ENCODE measurements around the gene TLE4. TPM values are rescaled to one million over a fixed set of nuclear protein-coding genes. Genes with fewer than 3 reads are reported as not detected.

Gene TLE4
- polyA plus RNA-seq, 1 of the 3 experiments (the other 2 are of a cell fraction), result 40.4 TPM

- TF ChIP-seq, protein P1, sequence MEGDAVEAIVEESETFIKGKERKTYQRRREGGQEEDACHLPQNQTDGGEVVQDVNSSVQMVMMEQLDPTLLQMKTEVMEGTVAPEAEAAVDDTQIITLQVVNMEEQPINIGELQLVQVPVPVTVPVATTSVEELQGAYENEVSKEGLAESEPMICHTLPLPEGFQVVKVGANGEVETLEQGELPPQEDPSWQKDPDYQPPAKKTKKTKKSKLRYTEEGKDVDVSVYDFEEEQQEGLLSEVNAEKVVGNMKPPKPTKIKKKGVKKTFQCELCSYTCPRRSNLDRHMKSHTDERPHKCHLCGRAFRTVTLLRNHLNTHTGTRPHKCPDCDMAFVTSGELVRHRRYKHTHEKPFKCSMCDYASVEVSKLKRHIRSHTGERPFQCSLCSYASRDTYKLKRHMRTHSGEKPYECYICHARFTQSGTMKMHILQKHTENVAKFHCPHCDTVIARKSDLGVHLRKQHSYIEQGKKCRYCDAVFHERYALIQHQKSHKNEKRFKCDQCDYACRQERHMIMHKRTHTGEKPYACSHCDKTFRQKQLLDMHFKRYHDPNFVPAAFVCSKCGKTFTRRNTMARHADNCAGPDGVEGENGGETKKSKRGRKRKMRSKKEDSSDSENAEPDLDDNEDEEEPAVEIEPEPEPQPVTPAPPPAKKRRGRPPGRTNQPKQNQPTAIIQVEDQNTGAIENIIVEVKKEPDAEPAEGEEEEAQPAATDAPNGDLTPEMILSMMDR (IDR thresholded peaks at IDR 0.05), result no peak
- no peak for TF ChIP-seq RAD21 (IDR thresholded peaks at IDR 0.05; ENCODE audit: low read length)
- TF ChIP-seq FOXM1 (IDR thresholded peaks at IDR 0.05; ENCODE audit: low read depth), result no peak
- no peak for TF ChIP-seq FOSL2 (IDR thresholded peaks at IDR 0.05; ENCODE audit: borderline replicate concordance, low read depth)
- TF ChIP-seq YY1 (IDR thresholded peaks at IDR 0.05; ENCODE audit: low read depth), result no peak
- TF ChIP-seq GATA2 (CRISPR knock-in tag; IDR thresholded peaks at IDR 0.05), result no peak
- TF ChIP-seq TEAD4 (IDR thresholded peaks at IDR 0.05; ENCODE audit: borderline replicate concordance, insufficient read depth), result no peak
These were observed 100.5 kb downstream of the TLE4 start (continued) for GRCh38 chr9:79672236-79672635.

DNA sequence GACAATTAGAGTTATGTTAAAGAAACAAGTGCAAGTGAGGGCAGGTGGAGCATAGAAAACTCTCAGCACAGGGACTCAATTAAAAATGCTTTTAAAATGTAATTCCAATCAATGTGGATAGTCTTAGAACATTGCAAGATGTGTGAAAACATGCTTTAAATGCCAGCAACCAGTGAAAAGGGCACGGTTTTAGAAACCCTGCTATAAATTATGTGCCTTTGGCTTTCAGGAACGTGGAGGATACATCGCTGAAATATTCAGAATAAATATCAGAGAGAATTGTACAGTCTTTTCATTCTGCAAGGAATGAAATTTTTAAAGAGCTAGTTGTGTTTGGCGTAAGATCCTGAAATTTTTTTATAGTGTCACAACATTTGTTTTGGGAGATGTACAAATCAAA, 101.1 kb downstream of the TLE4 start:
- Histone ChIP-seq H4K20me1 (ENCODE audit: insufficient read depth) (peaks cover 8% of the 10 kb centered on the region; the same call in 1 of the 2 replicates), H3K9ac (no peak overlapping the region), H3K79me2 (ENCODE audit: insufficient read depth) (peaks cover 43% of the 10 kb centered on the region), H3K27me3 (ENCODE audit: insufficient read depth) (no peaks in the 10 kb centered on the region), H3K4me2 (no peak overlapping the region), H3K36me3 (replicated peaks in 1 of 2; ENCODE audit: control insufficient read depth in 1 of 2, insufficient read depth in 2 of 2, low read length in 1 of 2) (peaks cover 34 to 43% of the 10 kb centered on the region in 2 experiments), H3K27ac (ENCODE audit: low read depth in 2 of 2, low read length in 1 of 2) (no peak overlapping the region), H3F3A (replicated peaks; ENCODE audit: insufficient read depth) (peaks cover 13% of the 10 kb centered on the region), H2AFZ (ENCODE audit: low read depth) (no peak overlapping the region), H3K9me2 (no peaks in the 10 kb centered on the region), H3K4me1 (ENCODE audit: control insufficient read depth in 1 of 2, insufficient read depth in 2 of 2, low read depth in 1 of 2, low read length in 1 of 2) (no peaks in the 10 kb centered on the region; a peak in 1 of 4 replicates), H3K4me3 (ENCODE audit: low read depth in 2 of 2, low read length in 1 of 2) (no peak overlapping the region), H3K9me3 (no peaks in the 10 kb centered on the region)
- ChIA-PET POLR2A (no interaction called here), CTCF (interaction anchor here (1.7 kb wide), 1 partner anchor 13 kb away, joined by 4 read pairs; no protein-coding TSS in a partner anchor)
- TF ChIP-seq RCOR1 (IDR thresholded peaks at IDR 0.05; ENCODE audit: low read length) (no peak), FOXM1 (IDR thresholded peaks at IDR 0.05; ENCODE audit: low read depth) (no peak), YY1 (IDR thresholded peaks at IDR 0.05; ENCODE audit: low read depth) (no peak), SIN3A (IDR thresholded peaks at IDR 0.05; ENCODE audit: borderline replicate concordance, low read depth, low read length) (no peak), USF1 (IDR thresholded peaks at IDR 0.05; ENCODE audit: borderline replicate concordance, low read depth) (no peak), PBX3 (IDR thresholded peaks at IDR 0.05) (no peak)
- 96% methylated on average over 4 of the region's 4 CpGs for WGBS (ENCODE audit: low lambda C conversion rate)
- DNase-seq, result no peak

DNA sequence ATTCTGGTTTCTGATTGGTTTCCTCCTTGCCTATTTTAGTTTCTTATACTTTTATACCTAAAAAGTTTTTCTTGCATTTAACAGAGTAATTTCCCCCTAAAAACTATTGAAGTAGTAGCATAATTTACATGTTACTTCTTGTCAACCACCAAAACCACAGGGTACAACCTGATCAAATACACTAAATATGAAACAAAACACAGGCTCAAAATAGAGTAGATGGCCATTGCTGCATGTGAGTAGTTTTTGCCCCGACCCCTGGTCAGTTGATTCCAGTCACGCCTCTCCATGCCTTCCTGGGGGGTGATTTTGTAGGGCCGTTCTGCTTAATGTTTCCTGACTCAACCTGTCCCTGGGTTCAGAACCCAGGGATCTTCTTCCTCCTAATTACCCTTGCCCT, 101.8 kb downstream of the TLE4 start:
- peaks cover 15% of the 10 kb centered on the region for H3F3A ChIP-seq (replicated peaks; ENCODE audit: insufficient read depth)
- peaks cover 31 to 47% of the 10 kb centered on the region in 2 experiments for H3K36me3 ChIP-seq (replicated peaks in 1 of 2; ENCODE audit: control insufficient read depth in 1 of 2, insufficient read depth in 2 of 2, low read length in 1 of 2)
- 95% methylated on average over 3 of the region's 3 CpGs for WGBS (ENCODE audit: low lambda C conversion rate)
- no peak overlapping the region for H2AFZ ChIP-seq (ENCODE audit: low read depth)
- no peak overlapping the region for H3K27ac ChIP-seq (ENCODE audit: low read depth in 2 of 2, low read length in 1 of 2)
- no peak overlapping the region for H3K4me2 ChIP-seq
- H3K9ac ChIP-seq, result no peak overlapping the region
- ChIA-PET CTCF (interaction anchor here (1.7 kb wide), 1 partner anchor 14 kb away, joined by 4 read pairs; no protein-coding TSS in a partner anchor), POLR2A (no interaction called here)
- peaks cover 43% of the 10 kb centered on the region for H3K79me2 ChIP-seq (ENCODE audit: insufficient read depth)
- H3K9me3 ChIP-seq, result no peaks in the 10 kb centered on the region
- H3K9me2 ChIP-seq, result no peaks in the 10 kb centered on the region
- H3K27me3 ChIP-seq (ENCODE audit: insufficient read depth), result no peaks in the 10 kb centered on the region
- peaks cover 8% of the 10 kb centered on the region; the same call in 1 of the 2 replicates for H4K20me1 ChIP-seq (ENCODE audit: insufficient read depth)
- DNase-seq, result no peak
- H3K4me1 ChIP-seq (ENCODE audit: control insufficient read depth in 1 of 2, insufficient read depth in 2 of 2, low read depth in 1 of 2, low read length in 1 of 2), result no peaks in the 10 kb centered on the region; a peak in 1 of 4 replicates
- no peak overlapping the region for H3K4me3 ChIP-seq (ENCODE audit: low read depth in 2 of 2, low read length in 1 of 2)
- TF ChIP-seq TCF12 (IDR thresholded peaks at IDR 0.05) (no peak), NRF1 (IDR thresholded peaks at IDR 0.05; ENCODE audit: low read depth, low read length) (no peak), GABPA (IDR thresholded peaks at IDR 0.05; ENCODE audit: low read depth) (no peak), RFX5 (IDR thresholded peaks at IDR 0.05; ENCODE audit: low read length) (no peak), REST (IDR thresholded peaks at IDR 0.05; ENCODE audit: low read depth, low read length) (no peak), TEAD4 (IDR thresholded peaks at IDR 0.05; ENCODE audit: borderline replicate concordance, insufficient read depth) (no peak), FOXJ3 (CRISPR knock-in tag; IDR thresholded peaks at IDR 0.05) (no peak), TAF1 (IDR thresholded peaks at IDR 0.05; ENCODE audit: borderline replicate concordance, low read depth, low read length) (no peak), JUND (IDR thresholded peaks at IDR 0.05) (no peak)

Data from SK-N-SH (cell line).